H1 (cell line): ENCODE measurements around the gene CALHM5. TPM values are rescaled to one million over a fixed set of nuclear protein-coding genes. Genes with fewer than 3 reads are reported as not detected.
A peak's percentile ranks its signal among the peaks of the same experiment; 100 is the strongest.

Experiments used
- CTCF ChIA-PET: fragments of 300-600 bp; sonication (Branson Sonifier 250); formaldehyde crosslinking; loops from one replicate; lab custom pipeline; 2021; ENCODE audit not compliant: partially characterized antibody; lab: Charles Lee
- POLR2A ChIA-PET: fragments of 300-600 bp; sonication (Branson Sonifier 250); formaldehyde crosslinking; loops from one replicate; lab custom pipeline; 2021; ENCODE audit warnings: inconsistent platforms; ENCODE audit not compliant: partially characterized antibody; lab: Charles Lee
- DNase-seq, 2 experiments: peaks; one replicate each; pipeline versions ENCODE4 v3.0.0 to v3.0.0-alpha.2; 2010 to 2022; ENCODE audit warnings: low spot score in 2 of 2, low read depth in 1 of 2, mixed read lengths in 1 of 2
- FAIRE-seq: peaks from 2 replicates; lab custom pipeline; 2011; peaks lifted over from hg19 to GRCh38; lab: Jason Lieb, UNC
- H2AFZ ChIP-seq: 2 replicates; pipeline ENCODE4 v1.8.1; 2012; ENCODE audit warnings: low read length, inconsistent platforms
- H2AK5ac ChIP-seq: 2 replicates; pipeline ENCODE4 v1.6.1; 2013; ENCODE audit warnings: low read depth, low read length
- H2BK120ac ChIP-seq: replicated peaks from 2 replicates; pipeline ENCODE3; 2013; ENCODE audit warnings: low read depth, low read length, inconsistent platforms
- H2BK12ac ChIP-seq: 2 replicates; pipeline ENCODE4 v1.6.1; 2013; ENCODE audit warnings: low read depth, low read length
- H2BK15ac ChIP-seq: 2 replicates; pipeline ENCODE4 v1.6.1; 2013; ENCODE audit warnings: low read length
- H2BK20ac ChIP-seq: 2 replicates; pipeline ENCODE4 v1.6.1; 2013; ENCODE audit warnings: low read length
- H2BK5ac ChIP-seq: 2 replicates; pipeline ENCODE4 v1.6.1; 2013; ENCODE audit warnings: low read depth, low read length
- H3K14ac ChIP-seq: 2 replicates; pipeline ENCODE4 v1.6.1; 2013; ENCODE audit warnings: inconsistent platforms; ENCODE audit not compliant: insufficient read length
- H3K18ac ChIP-seq: 2 replicates; pipeline ENCODE4 v1.6.1; 2013; ENCODE audit warnings: low read length; ENCODE audit errors: extremely low read depth
- H3K23ac ChIP-seq: 2 replicates; pipeline ENCODE4 v1.6.1; 2013; ENCODE audit warnings: inconsistent platforms; ENCODE audit not compliant: insufficient read length
- H3K23me2 ChIP-seq: 2 replicates; pipeline ENCODE4 v1.6.1; 2013; ENCODE audit warnings: low read depth, low read length
- H3K27ac ChIP-seq: 2 replicates; pipeline ENCODE4 v1.6.1; 2011; ENCODE audit warnings: low read depth, low read length, inconsistent platforms
- H3K27me3 ChIP-seq, 4 experiments: replicated peaks in 1 of 4; 1 replicate in 1 of 4; 2 replicates in 3 of 4; pipeline versions ENCODE4 v1.6.1 to v1.8.1; 2011 to 2013; ENCODE audit warnings: low read length in 3 of 4, mild to moderate bottlenecking in 3 of 4, inconsistent platforms in 2 of 4, mixed read lengths in 2 of 4, moderate library complexity in 1 of 4; ENCODE audit not compliant: control insufficient read depth in 3 of 4, insufficient read depth in 3 of 4; ENCODE audit errors: extremely low read depth in 1 of 4
- H3K36me3 ChIP-seq, 4 experiments: 2 replicates each; pipeline versions ENCODE4 v1.6.1 to v1.8.1; 2011 to 2013; ENCODE audit warnings: mild to moderate bottlenecking in 4 of 4, low read length in 3 of 4, moderate library complexity in 2 of 4, control low read depth in 1 of 4, inconsistent platforms in 1 of 4; ENCODE audit not compliant: insufficient read depth in 4 of 4, control insufficient read depth in 2 of 4
- H3K4ac ChIP-seq: replicated peaks from 2 replicates; pipeline ENCODE3; 2013; ENCODE audit warnings: low read length, low read depth, mixed read lengths, inconsistent platforms; ENCODE audit not compliant: insufficient read length
- H3K4me1 ChIP-seq, 4 experiments: replicated peaks in 1 of 4; 1 replicate in 1 of 4; 2 replicates in 3 of 4; pipeline versions ENCODE4 v1.6.1 to v1.8.1; 2011 to 2013; ENCODE audit warnings: low read length in 3 of 4, inconsistent platforms in 2 of 4, mixed read lengths in 1 of 4; ENCODE audit not compliant: insufficient read depth in 4 of 4, control insufficient read depth in 3 of 4
- H3K4me2 ChIP-seq, 2 experiments: 2 replicates each; pipeline versions ENCODE4 v1.6.1 to v1.8.1; 2011 to 2013; ENCODE audit warnings: low read depth in 2 of 2, low read length in 2 of 2, control low read depth in 1 of 2, inconsistent platforms in 1 of 2, mild to moderate bottlenecking in 1 of 2; ENCODE audit not compliant: insufficient read depth in 1 of 2
- H3K4me3 ChIP-seq, 4 experiments: fragments of 200-600, 300-600 bp in 1 of 4; sonication (generic), shearing (Covaris generic), sonication (Bioruptor Twin) in 1 of 4; 2 replicates each; pipeline versions ENCODE4 v1.5.1 to v1.8.1; 2011 to 2016; ENCODE audit warnings: low read length in 4 of 4, low read depth in 3 of 4, control low read depth in 2 of 4, inconsistent platforms in 2 of 4, mild to moderate bottlenecking in 2 of 4, mixed read lengths in 1 of 4, moderate library complexity in 1 of 4; ENCODE audit not compliant: insufficient read depth in 2 of 4; ENCODE audit errors: extremely low read depth in 1 of 4
- H3K56ac ChIP-seq: replicated peaks from 2 replicates; pipeline ENCODE3; 2013; ENCODE audit warnings: low read depth, mild to moderate bottlenecking, mixed read lengths, low read length, inconsistent platforms; ENCODE audit not compliant: insufficient read length
- H3K79me1 ChIP-seq: 2 replicates; pipeline ENCODE4 v1.6.1; 2013; ENCODE audit warnings: low read depth, low read length, control low read depth
- H3K79me2 ChIP-seq, 2 experiments: 2 replicates each; pipeline versions ENCODE4 v1.6.1 to v1.8.1; 2012 to 2013; ENCODE audit warnings: low read length in 2 of 2, mild to moderate bottlenecking in 2 of 2, inconsistent platforms in 1 of 2; ENCODE audit not compliant: insufficient read depth in 2 of 2, control insufficient read depth in 1 of 2
- H3K9ac ChIP-seq, 4 experiments: replicated peaks in 1 of 4; 1 replicate in 1 of 4; 2 replicates in 3 of 4; pipeline versions ENCODE4 v1.6.1 to v1.8.1; 2011 to 2013; ENCODE audit warnings: low read depth in 3 of 4, low read length in 3 of 4, control low read depth in 2 of 4, mild to moderate bottlenecking in 2 of 4, moderate library complexity in 2 of 4, inconsistent platforms in 1 of 4; ENCODE audit errors: extremely low read depth in 1 of 4
- H3K9me3 ChIP-seq, 2 experiments: 2 replicates each; pipeline versions ENCODE4 v1.6.1 to v1.8.1; 2012 to 2013; ENCODE audit warnings: mild to moderate bottlenecking in 2 of 2, moderate library complexity in 2 of 2, control low read depth in 1 of 2, inconsistent platforms in 1 of 2, low read depth in 1 of 2, low read length in 1 of 2, mixed read lengths in 1 of 2; ENCODE audit not compliant: insufficient read depth in 2 of 2
- H4K20me1 ChIP-seq, 2 experiments: replicated peaks in 1 of 2; 2 replicates each; pipeline versions ENCODE3 to v1.8.1; 2011 to 2013; ENCODE audit warnings: inconsistent platforms in 2 of 2, low read length in 2 of 2, mild to moderate bottlenecking in 1 of 2; ENCODE audit not compliant: insufficient read depth in 2 of 2, control insufficient read depth in 1 of 2
- H4K5ac ChIP-seq: 2 replicates; pipeline ENCODE4 v1.6.1; 2013; ENCODE audit warnings: low read length, low read depth, mixed read lengths, inconsistent platforms; ENCODE audit not compliant: insufficient read length
- H4K8ac ChIP-seq: 2 replicates; pipeline ENCODE4 v1.8.0; 2013; ENCODE audit warnings: mild to moderate bottlenecking, moderate library complexity, low read length, inconsistent platforms; ENCODE audit not compliant: insufficient read depth; ENCODE audit errors: extremely low read depth
- H4K91ac ChIP-seq: replicated peaks from 2 replicates; pipeline ENCODE3; 2013; ENCODE audit warnings: low read length, mixed read lengths, inconsistent platforms; ENCODE audit not compliant: insufficient read length
- ATF3 ChIP-seq: IDR thresholded peaks from 2 replicates; pipeline ENCODE4 v1.6.1; 2011; ENCODE audit warnings: low read depth, mild to moderate bottlenecking, low read length; ENCODE audit not compliant: insufficient read depth
- CBX5 ChIP-seq: fragments of 300-800, 300-1000 bp; sonication (generic); IDR thresholded peaks from 2 replicates; pipeline ENCODE4 v1.7.1; 2016; ENCODE audit warnings: antibody characterized with exemption, low read length, low read depth
- CEBPB ChIP-seq: IDR thresholded peaks from 2 replicates; pipeline ENCODE4 v1.6.1; 2012; ENCODE audit warnings: low read depth, low read length
- RAD21 ChIP-seq, 2 experiments: IDR thresholded peaks in 1 of 2; conservative IDR thresholded peaks in 1 of 2; 2 replicates each; pipeline ENCODE4 v1.6.1; 2011; ENCODE audit warnings: low read depth in 2 of 2, low read length in 2 of 2, improper control_type of control experiment in 1 of 2, inconsistent platforms in 1 of 2, mild to moderate bottlenecking in 1 of 2, moderate library complexity in 1 of 2
- SIRT6 ChIP-seq: IDR thresholded peaks from one replicate; pipeline ENCODE4 v1.7.1; 2012; ENCODE audit warnings: low read length, inconsistent platforms
- TCF12 ChIP-seq: IDR thresholded peaks from 2 replicates; pipeline ENCODE4 v1.6.1; 2011; ENCODE audit warnings: low read depth, mild to moderate bottlenecking, low read length
- YY1 ChIP-seq: IDR thresholded peaks from 2 replicates; pipeline ENCODE4 v1.6.1; 2011; ENCODE audit warnings: low read depth, mild to moderate bottlenecking, low read length
- ZNF274 ChIP-seq: IDR thresholded peaks from 2 replicates; pipeline ENCODE4 v1.7.0; 2012; ENCODE audit warnings: low read length, borderline replicate concordance; ENCODE audit errors: extremely low read depth
- WGBS, 2 experiments: shearing (Covaris generic) in 1 of 2; methylation state at CpG; one replicate each; pipeline versions ENCODE4 v1.1.6 to v1.1.7; 2013 to 2015; ENCODE audit warnings: low lambda C conversion rate in 2 of 2, mixed read lengths in 2 of 2, inconsistent platforms in 1 of 2, low coverage in 1 of 2, missing lambda C conversion rate in 1 of 2; ENCODE audit not compliant: insufficient replicate concordance in 2 of 2, insufficient coverage in 1 of 2, insufficient read length in 1 of 2; ENCODE audit errors: extremely low coverage in 1 of 2, missing lambda C conversion rate in 1 of 2; 5-methylcytosine and 5-hydroxymethylcytosine counted together
- long read RNA-seq, 2 experiments: library from RNA in 1 of 2; library from capped mRNA in 1 of 2; stranded (forward); transcript quantifications; one replicate each; pipeline ENCODE4 v2.0.0, GENCODE V29; 2021; ENCODE audit warnings: inconsistent platforms in 1 of 2
- polyA minus RNA-seq, 3 experiments: library from RNA; depleted of rRNA, polyadenylated mRNA; stranded (reverse); fragments of >200 nt; gene quantifications; 1 replicate in 2 of 3; 2 replicates in 1 of 3; pipeline ENCODE4 v1.2.3, GENCODE V29; 2011
- polyA plus RNA-seq, 7 experiments: library from polyadenylated mRNA; depleted of rRNA in 3 of 7; stranded (reverse) in 5 of 7; unstranded in 2 of 7; fragments of >200 nt in 5 of 7; fragments of 200-250 nt in 2 of 7; gene quantifications; 1 replicate in 5 of 7; 2 replicates in 1 of 7; 4 replicates in 1 of 7; pipeline versions ENCODE4 v1.2.1 to v1.2.3, GENCODE V29; 2011 to 2013; ENCODE audit warnings: missing spikeins in 2 of 7, mixed read lengths in 2 of 7
- total RNA-seq: library from RNA; stranded (reverse); fragmentation: NEBNext Ultra II Directional; extraction: Animal tissue kit (Norgen Biotek cat#: 25700); gene quantifications from 2 replicates; pipeline ENCODE4 v1.2.1, GENCODE V29; 2021

The CALHM5 gene, protein sequence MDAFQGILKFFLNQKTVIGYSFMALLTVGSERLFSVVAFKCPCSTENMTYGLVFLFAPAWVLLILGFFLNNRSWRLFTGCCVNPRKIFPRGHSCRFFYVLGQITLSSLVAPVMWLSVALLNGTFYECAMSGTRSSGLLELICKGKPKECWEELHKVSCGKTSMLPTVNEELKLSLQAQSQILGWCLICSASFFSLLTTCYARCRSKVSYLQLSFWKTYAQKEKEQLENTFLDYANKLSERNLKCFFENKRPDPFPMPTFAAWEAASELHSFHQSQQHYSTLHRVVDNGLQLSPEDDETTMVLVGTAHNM
- 0.09 and 0.17 TPM in 2 replicates for total RNA-seq
- 0.03 and 0.05 TPM in 2 replicates for polyA plus RNA-seq (2011; rRNA removed)
- polyA plus RNA-seq (2011; cell fraction: cytosol; rRNA removed), result 0.04 TPM
- 0.04 TPM for polyA plus RNA-seq (2011; cell fraction: nucleus; rRNA removed)
- polyA plus RNA-seq (2012, experiment 1 of 2), result 0.08 to 0.14 TPM (median 0.11 TPM) in 4 replicates
- polyA plus RNA-seq (2012, experiment 2 of 2), result 0.01 TPM
- 0.14 TPM for polyA plus RNA-seq (2013, experiment 1 of 2)
- 0.20 TPM for polyA plus RNA-seq (2013, experiment 2 of 2)
- polyA minus RNA-seq (2011; rRNA and poly(A)+ RNA removed), result 0.16 and 0.29 TPM in 2 replicates
- not detected for polyA minus RNA-seq (2011; cell fraction: cytosol; rRNA and poly(A)+ RNA removed)
- polyA minus RNA-seq (2011; cell fraction: nucleus; rRNA and poly(A)+ RNA removed), result 0.30 TPM
- long read RNA-seq, experiment 1, result 0 reads
- long read RNA-seq, experiment 2, result 0 reads

DNA sequence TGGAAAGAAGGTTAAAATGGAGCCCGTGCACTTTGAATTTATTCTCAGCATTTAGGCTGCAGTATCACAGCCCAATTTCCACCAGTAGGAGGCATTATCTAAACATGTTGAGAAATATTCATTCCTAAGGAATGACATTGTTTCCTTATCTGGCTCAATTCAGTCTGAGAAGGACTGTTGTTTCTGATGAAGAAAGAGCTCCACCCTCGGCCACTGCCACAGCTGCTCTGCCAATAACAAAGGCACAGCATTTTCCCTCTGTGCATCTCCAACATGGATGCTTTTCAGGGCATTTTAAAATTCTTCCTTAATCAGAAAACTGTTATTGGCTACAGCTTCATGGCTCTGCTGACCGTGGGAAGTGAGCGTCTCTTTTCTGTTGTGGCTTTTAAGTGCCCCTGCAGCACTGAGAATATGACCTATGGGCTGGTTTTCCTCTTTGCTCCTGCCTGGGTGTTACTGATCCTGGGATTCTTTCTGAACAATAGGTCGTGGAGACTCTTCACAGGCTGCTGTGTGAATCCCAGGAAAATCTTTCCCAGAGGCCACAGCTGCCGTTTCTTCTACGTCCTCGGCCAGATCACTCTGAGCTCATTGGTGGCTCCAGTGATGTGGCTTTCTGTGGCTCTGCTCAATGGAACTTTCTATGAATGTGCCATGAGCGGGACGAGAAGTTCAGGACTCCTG, at the start of gene CALHM5:
Gene CALHM5 (plus strand): TSS at position 216 of the 687 bp plus-strand sequence. CDS start 58 bp downstream, at position 274.
- Histone ChIP-seq H3K4me3 (no peak within 1 kb of the TSS), H3K56ac (no peak within 1 kb of the TSS)
- TF ChIP-seq YY1 (peak; percentile 44; the same call in 1 of the 2 replicates), CEBPB (0 out of 2 replicates have a peak, but pooled peaks have one; percentile 6), ZNF274 (no peak), ATF3 (no peak), SIRT6 (no peak), RAD21 (IDR thresholded peaks at IDR 0.05 in 1 of 2, conservative IDR thresholded peaks at IDR 0.05 in 1 of 2; ENCODE audit: low read depth in 2 of 2, low read length in 2 of 2) (peak; percentile 30 to 44), CBX5 (no peak), TCF12 (no peak)

More for the DNA sequence above, at the start of gene CALHM5:
- Histone ChIP-seq H3K4ac (peak within 1 kb of the TSS; percentile 17), H3K23me2 (no peaks in the 10 kb centered on the region), H3K9me3 (no peaks in the 10 kb centered on the region), H3K27me3 (peaks cover 0 to 1% (median 0%) of the 10 kb centered on the region in 4 experiments; a peak in 1 of 7 replicates), H3K79me1 (no peaks in the 10 kb centered on the region), H3K23ac (no peak within 1 kb of the TSS), H4K91ac (no peak within 1 kb of the TSS), H2AFZ (peak within 1 kb of the TSS; percentile 94), H4K5ac (no peak within 1 kb of the TSS), H2BK120ac (no peak within 1 kb of the TSS), H2BK12ac (peak within 1 kb of the TSS; percentile 53; the same call in 1 of the 2 replicates), H3K27ac (peak within 1 kb of the TSS; percentile 31; the same call in 1 of the 2 replicates), H3K4me1 (peaks cover 0 to 11% (median 4%) of the 10 kb centered on the region in 4 experiments; a peak in 4 of 7 replicates), H3K14ac (no peak within 1 kb of the TSS), H4K8ac (0 out of 2 replicates have a peak within 1 kb of the TSS, but pooled peaks have one; percentile 69), H2BK20ac (no peak within 1 kb of the TSS), H3K18ac (no peak within 1 kb of the TSS; the same call in 1 of the 2 replicates), H3K9ac (no peak within 1 kb of the TSS), H2BK15ac (peak within 1 kb of the TSS; percentile 25; the same call in 1 of the 2 replicates), H2AK5ac (no peak within 1 kb of the TSS), H3K4me2 (no peak within 1 kb of the TSS; a peak in 1 of 4 replicates), H4K20me1 (no peaks in the 10 kb centered on the region), H3K36me3 (no peaks in the 10 kb centered on the region), H3K79me2 (no peaks in the 10 kb centered on the region), H2BK5ac (no peak within 1 kb of the TSS)
- 80% methylated on average over 10 of the region's 10 CpGs; no CpG with 5 or more reads in 1 of the 2 experiments for WGBS, 2 experiments
- ChIA-PET CTCF (interaction anchor here (0.6 to 6.0 kb wide), 29 partner anchors 9 to 499 kb away, joined by 3 to 60 read pairs (median 5); no protein-coding TSS in a partner anchor), POLR2A (interaction anchor here (0.9 to 1.2 kb wide), 2 partner anchors 22 to 224 kb away, joined by 3 read pairs; no protein-coding TSS in a partner anchor)
- DNase-seq (no peak), FAIRE-seq (peak; percentile 7)
